NCI-H2171 treated with DMSO at 0.1 percent for 48 hours (cell line): ENCODE data around the gene CTXN1.
"Not testable (repeated sequence)": the region's sequence is repeated elsewhere in the genome, so short reads cannot be mapped to it uniquely, and the experiment has no call there.

Source experiments
- DNase-seq: peaks from one replicate; lab custom pipeline; 2025; lab: John Stamatoyannopoulos, UW

Gene CTXN1

DNA sequence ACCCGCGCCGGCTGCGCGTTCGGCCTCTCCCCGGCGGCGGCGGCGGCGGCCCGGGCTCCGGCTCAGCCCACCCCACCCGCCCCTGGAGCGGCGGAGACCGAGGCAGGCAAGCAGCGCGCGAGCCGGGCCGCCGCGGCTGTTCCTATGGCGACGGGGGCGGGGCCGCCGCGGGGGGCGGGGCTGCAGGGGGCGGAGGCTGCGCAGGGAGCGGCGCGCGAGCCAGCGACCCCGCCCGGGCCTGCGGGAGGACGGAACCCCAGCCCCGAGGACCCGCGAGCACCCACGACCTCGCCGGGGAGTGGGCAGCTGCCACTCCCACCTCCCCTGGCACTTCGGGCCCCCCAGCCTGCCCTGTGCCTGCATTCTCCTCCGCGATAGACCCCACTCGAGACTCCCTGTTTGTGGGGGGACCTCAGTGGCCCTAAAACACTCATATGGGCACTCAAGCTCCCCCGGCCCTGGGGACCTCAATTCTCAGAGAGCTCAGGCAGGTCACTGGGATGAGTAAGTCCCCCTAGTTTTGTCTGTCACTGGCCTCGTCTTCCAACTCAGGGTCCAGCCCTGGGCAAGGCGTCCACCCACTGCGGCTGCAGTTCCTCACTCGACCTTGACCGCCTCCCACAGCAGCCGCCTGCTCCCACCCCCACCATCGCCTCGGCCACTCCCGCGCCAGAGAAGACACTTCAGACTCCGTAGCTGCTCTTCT is at the start of gene CTXN1:
Gene CTXN1 (minus strand): TSS at position 115 of the 706 bp plus-strand sequence. CDS start 597 bp downstream, outside the sequence.
- peak; percentile 40 for DNase-seq

GRCh38 chr19:7975037-7975436 is 49.1 kb upstream of the CTXN1 start:
- DNase-seq: no peak

DNA sequence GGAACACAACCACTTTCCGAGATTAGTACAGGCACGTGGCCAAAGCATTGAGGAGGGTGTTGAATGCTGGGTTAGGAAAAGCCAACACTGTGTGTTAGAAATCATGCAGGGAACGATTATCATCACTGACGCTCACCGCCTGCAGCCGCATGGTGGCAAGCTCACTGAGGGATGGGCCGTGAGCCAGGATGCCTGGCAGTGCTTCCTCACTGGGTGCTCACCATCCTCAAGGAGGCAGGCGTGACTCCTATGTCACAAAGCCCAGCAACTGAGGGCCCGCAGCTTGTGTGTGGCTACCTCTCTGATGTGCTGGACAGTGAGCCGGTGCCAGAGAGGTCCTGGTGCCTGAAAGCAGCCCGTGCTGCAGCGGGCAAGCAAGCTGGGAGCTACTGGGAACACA is 47.9 kb upstream of the CTXN1 start:
- DNase-seq: no peak

DNA sequence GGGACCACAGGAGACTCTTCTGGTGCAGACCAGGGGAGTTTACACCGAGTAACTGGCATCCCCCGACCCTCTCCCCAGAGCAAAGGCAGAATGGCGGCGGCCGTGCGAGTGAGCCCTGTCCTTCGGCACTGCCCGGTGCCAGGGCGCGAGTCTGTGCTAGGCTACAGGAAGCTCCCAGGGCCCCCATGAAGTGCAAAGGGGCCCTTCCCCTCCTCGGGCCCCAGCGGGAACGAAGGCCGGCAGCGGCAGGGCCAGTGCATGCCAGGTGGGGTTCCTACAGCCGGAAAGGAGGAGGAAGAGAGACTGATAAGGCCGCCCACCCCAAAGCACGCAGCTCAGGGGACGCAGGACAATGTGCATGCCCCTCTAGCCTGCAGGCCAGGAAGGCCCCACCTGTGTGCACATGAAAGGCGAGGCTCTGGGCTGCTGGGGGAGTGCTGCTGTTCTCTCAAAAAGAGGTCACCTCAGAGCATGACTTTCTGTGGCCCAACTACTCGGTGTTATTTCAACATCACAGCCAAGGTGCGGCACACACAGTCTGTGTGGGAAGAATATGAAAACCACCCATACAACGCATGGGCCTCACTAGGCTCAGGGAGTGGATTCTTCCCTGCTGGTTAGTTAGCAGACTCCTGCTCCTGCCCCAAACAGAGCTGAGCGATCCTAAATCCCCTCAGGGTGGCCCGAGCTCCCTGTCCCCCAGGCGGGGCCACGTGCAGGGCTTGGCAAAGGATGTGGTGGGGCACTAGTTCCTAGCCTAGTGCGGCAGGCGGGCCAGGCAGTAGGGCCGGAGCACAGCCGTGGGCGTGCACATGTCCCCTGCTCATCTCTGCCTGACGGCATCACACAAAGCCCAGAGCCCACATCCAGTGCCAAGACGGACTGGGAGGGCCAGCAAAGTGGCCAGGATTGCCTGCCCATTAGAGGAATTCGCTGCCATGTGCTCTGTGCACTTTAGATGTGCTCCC is 45.9 kb upstream of the CTXN1 start:
- DNase-seq: no peak

- DNase-seq: peak; percentile 26
Observed at GRCh38 chr19:7970716-7971448, 44.9 kb upstream of the CTXN1 start.

GRCh38 chr19:7969555-7969939 is 43.6 kb upstream of the CTXN1 start:
- no peak for DNase-seq

- DNase-seq: no peak
Observed at GRCh38 chr19:7968796-7969554, 43.0 kb upstream of the CTXN1 start.

DNA sequence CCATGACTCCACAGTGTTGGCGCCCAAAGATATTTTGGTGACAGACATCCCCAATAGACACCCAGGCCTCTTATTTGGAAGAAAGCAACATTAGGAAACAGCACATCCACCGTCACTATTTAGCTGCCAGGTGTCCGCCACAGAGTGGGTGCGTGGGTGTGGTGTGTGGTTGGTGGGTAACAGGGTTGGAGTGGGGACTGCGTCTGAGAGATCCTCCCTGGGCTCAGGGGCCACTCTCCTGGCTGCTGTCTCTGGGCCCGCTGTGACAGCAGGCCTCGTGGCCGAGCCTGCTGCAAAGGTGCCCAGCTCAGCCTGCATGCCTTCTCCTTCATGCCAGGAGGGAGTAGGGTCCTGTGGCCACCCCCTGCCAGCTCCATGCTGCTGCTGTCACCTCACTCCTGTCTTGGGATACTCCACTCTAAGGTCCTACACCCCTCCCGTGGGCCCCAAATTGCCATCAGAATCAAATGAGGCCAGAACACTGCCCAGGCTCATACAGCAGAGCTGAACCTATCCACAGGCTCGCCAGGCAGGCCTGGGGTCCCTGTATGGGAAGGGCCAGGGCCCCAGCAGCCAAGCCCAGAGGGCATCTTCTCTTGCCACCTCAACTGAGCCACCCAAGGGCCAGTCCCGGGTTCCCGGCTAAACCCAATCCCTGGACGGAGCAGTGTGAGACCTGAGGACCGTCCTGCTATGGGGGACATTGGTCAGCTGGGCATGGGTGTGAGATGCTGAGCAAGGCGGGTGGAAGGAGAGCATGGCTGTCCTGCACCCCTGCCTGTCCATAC is 42.3 kb upstream of the CTXN1 start:
- DNase-seq: no peak

DNA sequence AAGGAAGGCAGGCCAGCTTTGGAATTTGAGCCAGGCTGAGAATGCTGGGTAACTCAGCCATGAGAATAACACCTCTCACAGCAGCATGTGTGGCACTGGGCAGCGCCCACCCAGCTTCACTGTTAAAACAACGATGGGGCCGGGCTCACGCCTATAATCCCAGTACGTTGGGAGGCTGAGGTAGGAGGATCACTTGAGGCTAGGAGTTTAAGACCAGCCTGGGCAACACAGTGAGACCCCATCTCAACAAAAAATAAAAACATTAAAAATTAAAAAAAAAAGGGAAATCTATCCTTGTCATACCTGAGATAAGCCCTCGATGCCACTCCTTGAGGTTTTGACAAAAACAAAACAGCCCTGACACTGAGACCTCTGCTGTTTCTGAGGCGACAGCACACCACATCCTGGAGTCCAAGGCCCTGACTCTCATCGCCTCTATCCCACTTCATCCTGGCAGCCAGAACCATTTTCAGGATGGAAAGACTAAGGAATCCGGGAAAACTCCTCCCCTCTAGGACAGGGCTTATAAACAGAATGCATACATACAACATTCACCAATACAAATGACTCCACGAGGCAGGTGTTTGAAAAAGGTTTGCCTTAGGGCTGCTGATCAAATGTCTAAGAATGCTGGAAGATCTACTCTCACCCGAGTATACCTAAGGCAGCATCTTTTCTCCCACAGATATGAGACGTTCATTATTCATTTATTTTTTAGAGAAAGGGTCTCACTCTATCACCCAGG is 40.2 kb upstream of the CTXN1 start:
- DNase-seq: no peak

DNA sequence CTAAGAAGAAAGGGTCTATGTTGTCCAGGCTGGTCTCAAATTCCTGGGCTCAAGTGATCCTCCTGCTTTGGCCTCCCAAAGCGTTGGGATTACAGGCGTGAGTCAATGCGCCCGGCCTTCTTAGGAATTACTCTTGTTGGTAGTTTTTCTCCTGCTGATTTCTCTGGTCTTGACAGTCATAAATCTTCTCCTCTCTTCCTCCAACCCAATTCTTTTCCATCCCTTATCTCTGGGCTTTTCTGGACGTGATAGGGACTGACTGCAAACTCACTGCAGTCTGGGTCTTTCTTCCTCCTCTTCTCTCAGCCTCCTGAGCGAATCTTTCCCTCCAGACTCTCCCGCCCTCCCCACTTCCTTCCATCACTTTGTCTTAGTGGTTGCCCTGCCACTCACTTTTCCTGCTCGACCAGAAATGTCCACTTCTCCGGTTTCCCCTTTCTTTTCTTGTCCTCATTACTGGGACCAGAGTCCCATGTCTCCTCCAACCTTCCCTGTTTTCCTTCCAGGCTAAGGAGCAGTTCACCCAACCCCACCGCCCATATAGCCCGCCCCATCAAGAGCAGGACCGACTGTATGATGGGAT is 39.4 kb upstream of the CTXN1 start:
- no peak for DNase-seq

GRCh38 chr19:7963566-7963965 is 37.6 kb upstream of the CTXN1 start:
- DNase-seq: no peak

GRCh38 chr19:7962644-7963268 is 36.8 kb upstream of the CTXN1 start:
- DNase-seq: no peak

GRCh38 chr19:7961920-7962626 is 36.1 kb upstream of the CTXN1 start:
- no peak for DNase-seq

DNA sequence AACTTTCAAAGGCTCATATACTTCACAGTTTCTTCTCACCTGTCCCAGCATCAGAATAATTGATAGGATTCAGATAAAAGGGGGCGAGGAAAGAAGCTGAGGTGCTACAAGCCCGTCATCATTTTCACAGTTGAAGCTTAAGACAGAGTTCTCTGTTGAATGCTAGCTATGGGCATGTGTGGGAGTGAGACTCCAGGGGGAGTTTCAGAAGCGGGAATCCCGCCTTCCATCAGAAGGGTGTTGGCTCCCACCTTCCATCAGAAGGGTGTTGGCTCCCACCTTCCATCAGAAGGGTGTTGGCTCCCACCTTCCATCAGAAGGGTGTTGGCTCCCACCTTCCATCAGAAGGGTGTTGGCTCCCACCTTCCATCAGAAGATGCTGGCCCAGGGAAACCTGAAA is 35.1 kb upstream of the CTXN1 start:
- DNase-seq: not testable (repeated sequence)

DNA sequence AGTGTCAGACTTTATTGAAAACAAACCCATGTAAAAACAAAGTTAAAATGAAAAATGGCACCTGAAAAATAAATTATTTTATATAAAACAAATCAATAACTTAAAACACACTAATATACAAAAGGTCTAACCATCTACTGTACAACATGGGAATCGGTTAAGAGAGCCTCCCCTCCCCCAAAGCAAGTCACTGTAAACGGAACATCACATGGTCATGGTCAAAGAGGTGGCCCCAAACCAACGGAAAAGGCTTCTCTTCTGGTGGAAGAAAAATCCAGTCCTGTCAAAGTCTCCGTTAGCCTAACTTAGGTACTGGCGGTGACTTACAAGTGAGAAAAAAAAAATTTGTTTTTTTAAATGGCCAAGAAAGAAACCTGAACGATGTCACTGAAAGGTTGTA is 33.3 kb upstream of the CTXN1 start:
- no peak for DNase-seq

DNA sequence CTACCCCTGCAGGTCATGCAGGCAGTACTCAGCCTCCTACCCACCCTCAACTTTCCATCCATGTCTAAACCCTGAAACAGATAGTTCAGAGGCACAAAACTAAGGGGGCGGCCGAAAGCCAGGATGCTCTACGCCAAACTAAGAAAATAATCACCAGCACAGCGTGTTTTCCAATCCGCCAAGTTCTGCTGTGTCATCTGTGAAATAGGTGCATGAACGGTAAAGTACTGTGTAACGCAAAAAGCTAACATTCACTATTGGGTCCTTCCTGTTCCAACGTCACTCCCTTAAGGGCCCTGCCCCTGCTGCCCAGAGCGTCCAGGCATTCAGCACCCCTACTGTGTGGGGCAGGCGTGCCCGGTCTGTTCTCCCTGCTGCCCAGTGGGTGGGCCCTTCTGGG is 29.8 kb upstream of the CTXN1 start:
- DNase-seq: no peak

- no peak for DNase-seq
Observed at GRCh38 chr19:7953576-7953975, 27.6 kb upstream of the CTXN1 start.

GRCh38 chr19:7953060-7953459 is 27.1 kb upstream of the CTXN1 start:
- DNase-seq: no peak

- DNase-seq: peak; percentile 45
Observed at GRCh38 chr19:7947939-7948338, 22.0 kb upstream of the CTXN1 start.
